GM10266 (cell line): ENCODE results near the gene KLF11.

ENCODE experiments used
- DNase-seq: peaks from one replicate; pipeline ENCODE4 v3.0.0; 2012; ENCODE audit errors: extremely low spot score
- CTCF ChIP-seq: IDR thresholded peaks from 2 replicates; pipeline ENCODE4 v1.5.1; 2012; ENCODE audit warnings: mild to moderate bottlenecking, low read depth; ENCODE audit not compliant: control insufficient read depth, insufficient read depth; ENCODE audit errors: missing control alignments

Gene KLF11

GRCh38 chr2:10043256-10043905 lies at the start of gene KLF11:
KLF11 (plus strand) TSS chr2:10043550; CDS start chr2:10043717, 167 bp downstream.
- DNase-seq, result peak; percentile 90
- TF ChIP-seq CTCF, result no peak

GRCh38 chr2:9994462-9994861 lies 48.9 kb upstream of the KLF11 start:
- no peak for DNase-seq
- no peak for TF ChIP-seq CTCF

- TF ChIP-seq CTCF, result no peak
- DNase-seq, result no peak
Measured at GRCh38 chr2:9995059-9995458, 48.3 kb upstream of the KLF11 start.

- no peak for DNase-seq
- TF ChIP-seq CTCF, result no peak
Measured at GRCh38 chr2:9996321-9996720, 47.0 kb upstream of the KLF11 start.

- no peak for TF ChIP-seq CTCF
- no peak for DNase-seq
Measured at GRCh38 chr2:9997936-9998335, 45.4 kb upstream of the KLF11 start.

- DNase-seq, result no peak
- TF ChIP-seq CTCF, result no peak
Measured at GRCh38 chr2:9998916-9999654, 44.3 kb upstream of the KLF11 start.

- TF ChIP-seq CTCF, result no peak
- DNase-seq, result no peak
Measured at GRCh38 chr2:9999693-10000092, 43.7 kb upstream of the KLF11 start.
